ENCODE measurements around the gene C2orf42. TPM values are rescaled to one million over a fixed set of nuclear protein-coding genes. Genes with fewer than 3 reads are reported as not detected.
"Not testable (repeated sequence)": the region's sequence is repeated elsewhere in the genome, so short reads cannot be mapped to it uniquely, and the experiment has no call there.

C2orf42 gene
- polyA plus RNA-seq, 6 donors from 2014 or later: 14.1 to 35.5 (median 23.4) TPM

- H3K4me1 Mint-ChIP-seq: peaks cover 19 to 25% (median 24%) of the 10 kb centered on the region in 3 donors
- H3K27ac Mint-ChIP-seq; ATAC-seq (ENCODE audit: low read depth in 2 of 2); H3K4me3 Mint-ChIP-seq; H3K27me3 Mint-ChIP-seq; H3K9me3 Mint-ChIP-seq; DNase-seq: not testable (repeated sequence)
- peaks cover 9 to 10% of the 10 kb centered on the region in 2 donors for H3K36me3 Mint-ChIP-seq
Observed at GRCh38 chr2:70148211-70148760, 42.5 kb downstream of the C2orf42 start.

DNA sequence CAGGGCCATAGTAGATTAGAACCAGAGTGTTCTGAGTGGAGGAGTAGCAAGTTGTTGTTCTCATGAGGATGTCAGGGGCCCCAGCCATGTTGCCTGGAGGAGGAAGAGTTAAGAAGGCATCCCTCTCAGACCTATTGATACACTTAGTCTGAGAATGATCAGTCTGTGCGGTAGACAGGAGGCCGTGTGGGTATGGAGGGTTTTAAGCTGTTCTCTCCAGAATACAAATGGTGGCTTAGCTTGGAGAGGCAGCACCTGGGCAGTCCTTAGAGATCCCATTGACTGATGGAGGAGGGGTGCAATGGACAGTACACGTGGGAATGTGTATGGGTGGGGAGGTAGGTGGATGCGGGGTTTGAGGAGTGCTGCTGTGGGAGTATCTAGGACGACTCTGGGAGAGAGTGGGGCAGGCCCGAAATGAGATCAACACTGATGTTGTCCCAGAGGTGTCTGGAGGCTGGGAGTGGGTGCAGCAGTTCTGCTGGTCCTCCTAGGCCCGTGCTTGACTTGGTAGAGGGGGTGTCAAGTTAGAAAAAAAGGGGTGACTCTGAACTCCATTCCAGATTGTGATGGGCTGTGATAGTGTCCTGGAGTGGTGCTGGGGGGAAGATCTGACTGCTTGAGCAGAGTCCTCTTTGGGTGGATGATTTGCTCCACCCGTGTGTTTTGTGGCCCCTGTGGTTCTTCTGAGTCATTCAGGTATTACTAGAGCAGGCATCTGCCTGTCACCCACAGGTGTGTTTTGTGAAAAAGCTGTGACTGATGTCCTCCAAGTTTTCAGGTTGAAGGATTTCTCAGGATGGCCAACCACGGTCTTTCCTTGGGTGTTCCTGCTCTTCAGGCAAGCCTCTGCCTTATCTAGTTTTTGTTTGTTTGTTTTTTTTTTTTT is 44.7 kb downstream of the C2orf42 start:
- peak overlapping the region in 1 of 8 donors; percentile 25 for H3K4me3 Mint-ChIP-seq
- no peaks in the 10 kb centered on the region for H3K9me3 Mint-ChIP-seq
- peaks cover 0 to 9% of the 10 kb centered on the region in 2 donors for H3K36me3 Mint-ChIP-seq
- ATAC-seq (ENCODE audit: low read depth in 2 of 2): no peak
- H3K27ac Mint-ChIP-seq: peak overlapping the region in 3 of 6 donors; percentile 47 to 99 (median 69)
- H3K4me1 Mint-ChIP-seq: peaks cover 31 to 37% (median 35%) of the 10 kb centered on the region in 3 donors
- DNase-seq: no peak
- no peaks in the 10 kb centered on the region for H3K27me3 Mint-ChIP-seq

DNA sequence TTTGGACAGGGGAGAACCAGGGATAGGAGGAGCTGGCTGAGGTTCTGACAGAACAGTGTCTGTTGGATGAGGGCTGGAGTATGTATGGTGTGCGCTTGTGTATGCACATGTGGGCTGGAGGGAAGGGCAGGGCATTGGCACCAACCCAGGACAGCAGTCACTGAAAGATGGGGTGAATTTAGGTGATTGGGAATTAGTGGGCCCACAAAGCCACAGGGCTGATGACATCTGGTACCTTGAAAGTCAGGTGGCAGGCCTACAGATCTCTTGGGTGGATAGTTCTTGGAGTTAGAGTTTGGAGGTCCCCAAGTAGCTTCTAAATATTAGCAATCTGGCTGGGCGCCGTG is 45.7 kb downstream of the C2orf42 start:
- peaks cover 0 to 9% of the 10 kb centered on the region in 2 donors for H3K36me3 Mint-ChIP-seq
- no peaks in the 10 kb centered on the region for H3K9me3 Mint-ChIP-seq
- no peaks in the 10 kb centered on the region for H3K27me3 Mint-ChIP-seq
- DNase-seq (no peak), ATAC-seq (ENCODE audit: low read depth in 2 of 2) (no peak)
- peak overlapping the region in 2 of 8 donors; percentile 5 to 58 for H3K4me3 Mint-ChIP-seq
- peaks cover 36 to 45% (median 42%) of the 10 kb centered on the region in 3 donors for H3K4me1 Mint-ChIP-seq
- H3K27ac Mint-ChIP-seq: peak overlapping the region in 5 of 6 donors; percentile 73 to 100 (median 92)

- DNase-seq (no peak), ATAC-seq (ENCODE audit: low read depth in 2 of 2) (no peak)
- Mint-ChIP-seq H3K27ac (peak overlapping the region; percentile 90 to 100 (median 100)), H3K9me3 (no peaks in the 10 kb centered on the region), H3K4me3 (peak overlapping the region in 2 of 8 donors; percentile 21 to 58), H3K27me3 (no peaks in the 10 kb centered on the region), H3K36me3 (peaks cover 0 to 6% of the 10 kb centered on the region in 2 donors), H3K4me1 (peaks cover 36 to 50% (median 42%) of the 10 kb centered on the region in 3 donors)
Observed at GRCh38 chr2:70144443-70145143, 46.2 kb downstream of the C2orf42 start.

DNA sequence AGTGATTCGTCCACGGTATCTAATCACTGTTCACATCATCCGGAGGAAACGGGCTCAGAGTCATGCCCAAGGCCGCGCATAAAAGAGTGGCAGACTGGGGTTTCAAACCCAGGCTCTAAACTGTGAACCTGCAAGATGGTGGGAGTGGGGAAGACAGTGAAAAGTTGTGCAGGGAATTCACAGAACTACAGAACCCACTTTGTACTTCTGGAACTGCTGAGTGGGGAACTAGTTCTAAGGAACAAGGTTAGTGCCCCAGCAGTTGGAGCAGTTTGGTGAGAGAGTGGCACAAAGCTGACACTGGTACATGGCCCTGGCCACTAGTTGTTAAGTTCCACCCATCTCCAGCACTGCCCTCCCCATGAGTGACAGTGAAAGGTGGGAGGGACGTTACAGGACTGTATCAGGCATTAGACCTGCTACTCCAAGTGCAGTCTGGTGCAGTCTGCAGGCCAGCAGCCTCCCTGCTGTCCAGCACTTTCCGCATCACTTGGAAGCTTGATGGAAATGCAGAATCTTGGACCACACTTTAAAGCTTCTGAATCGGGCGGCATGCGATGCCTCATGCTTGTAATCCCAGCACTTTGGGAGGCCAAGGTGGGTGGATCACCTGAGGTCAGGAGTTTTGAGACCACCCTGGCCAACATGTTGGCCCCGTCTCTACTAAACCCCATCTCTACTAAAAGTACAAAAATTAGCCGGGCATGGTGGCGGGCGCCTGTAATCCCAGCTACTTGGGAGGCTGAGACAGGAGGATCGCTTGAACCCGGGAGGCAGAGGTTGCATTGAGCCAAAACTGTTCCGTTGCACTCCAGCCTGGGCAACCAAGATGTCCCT is 47.3 kb downstream of the C2orf42 start:
- Mint-ChIP-seq H3K4me1 (peaks cover 36 to 55% (median 42%) of the 10 kb centered on the region in 3 donors), H3K27ac (peak overlapping the region; percentile 99 to 100 (median 100)), H3K9me3 (no peaks in the 10 kb centered on the region), H3K36me3 (no peaks in the 10 kb centered on the region), H3K4me3 (peak overlapping the region; percentile 83 to 97 (median 92)), H3K27me3 (no peaks in the 10 kb centered on the region)
- DNase-seq (peak; percentile 54), ATAC-seq (ENCODE audit: low read depth in 2 of 2) (peak; percentile 11 to 15)

GRCh38 chr2:70142590-70143313 is 48.1 kb downstream of the C2orf42 start:
- Mint-ChIP-seq H3K4me3 (peak overlapping the region; percentile 83 to 97 (median 92)), H3K4me1 (peaks cover 37 to 60% (median 43%) of the 10 kb centered on the region in 3 donors), H3K36me3 (no peaks in the 10 kb centered on the region), H3K27me3 (no peaks in the 10 kb centered on the region), H3K9me3 (no peaks in the 10 kb centered on the region), H3K27ac (peak overlapping the region; percentile 99 to 100 (median 100))
- DNase-seq (peak; percentile 100), ATAC-seq (ENCODE audit: low read depth in 2 of 2) (peak; percentile 66 to 68)

GRCh38 chr2:70141902-70142589 is 48.8 kb downstream of the C2orf42 start:
- Mint-ChIP-seq H3K4me3 (peak overlapping the region; percentile 83 to 98 (median 94)), H3K27ac (peak overlapping the region; percentile 99 to 100 (median 100)), H3K9me3 (no peaks in the 10 kb centered on the region), H3K27me3 (no peaks in the 10 kb centered on the region), H3K4me1 (peaks cover 42 to 65% (median 48%) of the 10 kb centered on the region in 3 donors), H3K36me3 (no peaks in the 10 kb centered on the region)
- DNase-seq (no peak), ATAC-seq (ENCODE audit: low read depth in 2 of 2) (peak; percentile 32 to 45)

- no peaks in the 10 kb centered on the region for H3K27me3 Mint-ChIP-seq
- ATAC-seq (ENCODE audit: low read depth in 2 of 2) (peak; percentile 46 to 47), DNase-seq (peak; percentile 75)
- H3K9me3 Mint-ChIP-seq: no peaks in the 10 kb centered on the region
- no peaks in the 10 kb centered on the region for H3K36me3 Mint-ChIP-seq
- H3K4me1 Mint-ChIP-seq: peaks cover 40 to 72% (median 47%) of the 10 kb centered on the region in 3 donors
- peak overlapping the region; percentile 99 to 100 (median 100) for H3K27ac Mint-ChIP-seq
- H3K4me3 Mint-ChIP-seq: peak overlapping the region; percentile 83 to 98 (median 94)
Observed at GRCh38 chr2:70141212-70141901, 49.5 kb downstream of the C2orf42 start.

GRCh38 chr2:70140791-70141211 is 50.0 kb downstream of the C2orf42 start:
- peak overlapping the region; percentile 83 to 98 (median 94) for H3K4me3 Mint-ChIP-seq
- no peaks in the 10 kb centered on the region for H3K36me3 Mint-ChIP-seq
- DNase-seq: no peak
- no peaks in the 10 kb centered on the region for H3K9me3 Mint-ChIP-seq
- peaks cover 39 to 73% (median 46%) of the 10 kb centered on the region in 3 donors for H3K4me1 Mint-ChIP-seq
- ATAC-seq (ENCODE audit: low read depth in 2 of 2): no peak
- no peaks in the 10 kb centered on the region for H3K27me3 Mint-ChIP-seq
- H3K27ac Mint-ChIP-seq: peak overlapping the region; percentile 99 to 100 (median 100)

DNA sequence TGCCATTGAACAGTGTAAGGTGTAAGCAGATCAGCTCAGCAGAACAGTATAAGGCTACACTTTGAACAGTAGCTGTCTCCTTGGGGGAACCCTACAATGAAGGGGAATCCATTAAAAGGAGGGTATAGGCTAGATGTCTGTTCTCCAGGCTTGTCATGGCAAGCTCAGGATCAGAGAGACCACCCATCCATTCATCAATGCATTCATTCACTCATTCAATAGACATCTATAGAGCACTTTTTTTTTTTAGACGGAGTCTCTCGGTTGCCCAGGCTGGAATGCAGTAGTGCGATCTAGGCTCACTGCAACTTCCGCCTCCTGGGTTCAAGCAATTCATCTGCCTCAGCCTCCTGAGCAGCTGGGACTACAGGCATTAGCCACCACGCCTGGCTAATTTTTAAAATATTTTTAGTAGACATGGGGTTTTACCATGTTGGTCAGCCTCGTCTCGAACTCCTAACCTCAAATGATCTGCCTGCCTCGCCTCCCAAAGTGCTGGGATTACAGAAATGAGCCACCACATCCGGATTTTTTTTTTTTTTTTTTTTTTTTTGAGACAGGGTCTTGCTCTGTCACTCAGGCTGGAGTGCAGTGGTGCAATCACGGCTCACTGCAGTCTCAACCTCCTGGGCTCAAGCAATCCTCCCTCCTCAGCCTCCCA is 56.4 kb downstream of the C2orf42 start:
- H3K4me1 Mint-ChIP-seq: peaks cover 57 to 81% (median 60%) of the 10 kb centered on the region in 3 donors
- H3K27me3 Mint-ChIP-seq, H3K36me3 Mint-ChIP-seq, DNase-seq, H3K9me3 Mint-ChIP-seq: not testable (repeated sequence)
- peak overlapping the region; percentile 9 to 94 (median 90) for H3K4me3 Mint-ChIP-seq
- peak overlapping the region; percentile 97 to 99 (median 98) for H3K27ac Mint-ChIP-seq
- ATAC-seq (ENCODE audit: low read depth in 2 of 2): peak in 1 of 2 donors; percentile 25
